ENCODE measurements around the gene ELF4. TPM values are rescaled to one million over a fixed set of nuclear protein-coding genes. Genes with fewer than 3 reads are reported as not detected.

Gene ELF4
- total and polyA plus RNA-seq, 2 donors (not counting 1 experiment from before 2014, with no cell fraction given), result 9.9 to 13.7 TPM

GRCh38 chrX:130058652-130059051, 51.6 kb downstream of the ELF4 start:
- no peaks in the 10 kb centered on the region for H4K20me1 ChIP-seq (ENCODE audit: control insufficient read depth, extremely low read depth, insufficient read depth, low read length)
- no peaks in the 10 kb centered on the region for H3K9me3 ChIP-seq (ENCODE audit: control insufficient read depth, insufficient read depth, low read depth, low read length)
- H3K36me3 ChIP-seq (ENCODE audit: control insufficient read depth, insufficient read depth, low read length), result peaks cover under 1% of the 10 kb centered on the region
- H3K4me3 ChIP-seq (replicated peaks in 1 of 4; ENCODE audit: control extremely low read depth in 1 of 4, insufficient read depth in 1 of 4, low read depth in 3 of 4, low read length in 4 of 4), result no peak overlapping the region
- H3K79me2 ChIP-seq (ENCODE audit: control insufficient read depth, insufficient read depth, low read length), result no peaks in the 10 kb centered on the region
- H3K4me2 ChIP-seq (ENCODE audit: extremely low read depth, insufficient read depth, low read length), result no peak overlapping the region
- H2AFZ ChIP-seq (ENCODE audit: low read length), result no peak overlapping the region
- no peak overlapping the region for H3K9ac ChIP-seq (ENCODE audit: insufficient read depth, low read length)
- H3K27ac ChIP-seq (ENCODE audit: insufficient read depth, low read length), result no peak overlapping the region
- no peaks in the 10 kb centered on the region for H3K27me3 ChIP-seq (ENCODE audit: control insufficient read depth, insufficient read depth, low read length)
- DNase-seq (ENCODE audit: low read depth in 2 of 2), result no peak
- H3K4me1 ChIP-seq (ENCODE audit: control insufficient read depth, extremely low read depth, insufficient read depth, low read length), result no peaks in the 10 kb centered on the region
- TF ChIP-seq CTCF (conservative IDR thresholded peaks at IDR 0.05 in 1 of 2, IDR thresholded peaks at IDR 0.05 in 1 of 2; ENCODE audit: low read depth in 1 of 2, low read length in 2 of 2), result no peak
- TF ChIP-seq EZH2 (IDR thresholded peaks at IDR 0.05; ENCODE audit: low read length, missing control alignments), result no peak

- Histone ChIP-seq H3K36me3 (ENCODE audit: control insufficient read depth, insufficient read depth, low read length) (peaks cover 6% of the 10 kb centered on the region), H3K4me3 (replicated peaks in 1 of 4; ENCODE audit: control extremely low read depth in 1 of 4, insufficient read depth in 1 of 4, low read depth in 3 of 4, low read length in 4 of 4) (no peak overlapping the region), H3K9me3 (ENCODE audit: control insufficient read depth, insufficient read depth, low read depth, low read length) (no peaks in the 10 kb centered on the region), H3K79me2 (ENCODE audit: control insufficient read depth, insufficient read depth, low read length) (no peaks in the 10 kb centered on the region), H3K9ac (ENCODE audit: insufficient read depth, low read length) (no peak overlapping the region), H3K27me3 (ENCODE audit: control insufficient read depth, insufficient read depth, low read length) (no peaks in the 10 kb centered on the region), H3K4me2 (ENCODE audit: extremely low read depth, insufficient read depth, low read length) (no peak overlapping the region), H4K20me1 (ENCODE audit: control insufficient read depth, extremely low read depth, insufficient read depth, low read length) (no peaks in the 10 kb centered on the region), H2AFZ (ENCODE audit: low read length) (no peak overlapping the region), H3K4me1 (ENCODE audit: control insufficient read depth, extremely low read depth, insufficient read depth, low read length) (no peaks in the 10 kb centered on the region), H3K27ac (ENCODE audit: insufficient read depth, low read length) (no peak overlapping the region)
- TF ChIP-seq EZH2 (IDR thresholded peaks at IDR 0.05; ENCODE audit: low read length, missing control alignments) (no peak), CTCF (conservative IDR thresholded peaks at IDR 0.05 in 1 of 2, IDR thresholded peaks at IDR 0.05 in 1 of 2; ENCODE audit: low read depth in 1 of 2, low read length in 2 of 2) (no peak)
- no peak for DNase-seq (ENCODE audit: low read depth in 2 of 2)
Measured at GRCh38 chrX:130057209-130057608, 53.1 kb downstream of the ELF4 start.

- Histone ChIP-seq H3K27me3 (ENCODE audit: control insufficient read depth, insufficient read depth, low read length) (no peaks in the 10 kb centered on the region), H4K20me1 (ENCODE audit: control insufficient read depth, extremely low read depth, insufficient read depth, low read length) (no peaks in the 10 kb centered on the region), H3K4me1 (ENCODE audit: control insufficient read depth, extremely low read depth, insufficient read depth, low read length) (no peaks in the 10 kb centered on the region), H3K9ac (ENCODE audit: insufficient read depth, low read length) (no peak overlapping the region), H3K36me3 (ENCODE audit: control insufficient read depth, insufficient read depth, low read length) (peaks cover 9% of the 10 kb centered on the region), H3K79me2 (ENCODE audit: control insufficient read depth, insufficient read depth, low read length) (no peaks in the 10 kb centered on the region), H3K9me3 (ENCODE audit: control insufficient read depth, insufficient read depth, low read depth, low read length) (no peaks in the 10 kb centered on the region), H3K4me2 (ENCODE audit: extremely low read depth, insufficient read depth, low read length) (no peak overlapping the region), H3K27ac (ENCODE audit: insufficient read depth, low read length) (no peak overlapping the region), H2AFZ (ENCODE audit: low read length) (no peak overlapping the region), H3K4me3 (replicated peaks in 1 of 4; ENCODE audit: control extremely low read depth in 1 of 4, insufficient read depth in 1 of 4, low read depth in 3 of 4, low read length in 4 of 4) (no peak overlapping the region)
- TF ChIP-seq EZH2 (IDR thresholded peaks at IDR 0.05; ENCODE audit: low read length, missing control alignments) (no peak), CTCF (conservative IDR thresholded peaks at IDR 0.05 in 1 of 2, IDR thresholded peaks at IDR 0.05 in 1 of 2; ENCODE audit: low read depth in 1 of 2, low read length in 2 of 2) (no peak)
- DNase-seq (ENCODE audit: low read depth in 2 of 2), result no peak
Measured at GRCh38 chrX:130055899-130056298, 54.4 kb downstream of the ELF4 start.
